NCI-H446 treated with DMSO at 0.1 percent for 48 hours (cell line): Measurements from ENCODE around the gene HBG2.
"Not testable (repeated sequence)": the region's sequence is repeated elsewhere in the genome, so short reads cannot be mapped to it uniquely, and the experiment has no call there.

Experiments
- DNase-seq: peaks from one replicate; lab custom pipeline; 2025; lab: John Stamatoyannopoulos, UW

The HBG2 gene

DNA sequence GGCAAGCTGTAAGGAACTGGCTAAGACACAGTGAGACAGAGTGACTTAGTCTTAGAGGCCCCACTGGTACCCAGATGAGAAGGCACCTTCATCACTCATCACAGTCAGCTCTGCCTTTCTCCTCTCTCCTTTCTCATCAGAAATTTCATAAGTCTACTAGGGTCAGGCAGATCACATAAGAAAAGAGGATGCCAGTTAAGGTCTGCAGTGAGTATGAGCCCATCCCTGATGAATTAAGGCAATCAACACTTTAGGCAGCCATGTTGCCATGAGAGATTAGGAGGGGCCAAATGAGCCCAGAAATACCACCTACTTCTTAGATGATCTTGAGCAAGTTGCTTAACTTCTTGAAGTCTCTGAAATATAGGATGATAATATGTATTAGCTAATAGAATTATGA lies 27.0 kb upstream of the HBG2 start:
- no peak for DNase-seq

DNA sequence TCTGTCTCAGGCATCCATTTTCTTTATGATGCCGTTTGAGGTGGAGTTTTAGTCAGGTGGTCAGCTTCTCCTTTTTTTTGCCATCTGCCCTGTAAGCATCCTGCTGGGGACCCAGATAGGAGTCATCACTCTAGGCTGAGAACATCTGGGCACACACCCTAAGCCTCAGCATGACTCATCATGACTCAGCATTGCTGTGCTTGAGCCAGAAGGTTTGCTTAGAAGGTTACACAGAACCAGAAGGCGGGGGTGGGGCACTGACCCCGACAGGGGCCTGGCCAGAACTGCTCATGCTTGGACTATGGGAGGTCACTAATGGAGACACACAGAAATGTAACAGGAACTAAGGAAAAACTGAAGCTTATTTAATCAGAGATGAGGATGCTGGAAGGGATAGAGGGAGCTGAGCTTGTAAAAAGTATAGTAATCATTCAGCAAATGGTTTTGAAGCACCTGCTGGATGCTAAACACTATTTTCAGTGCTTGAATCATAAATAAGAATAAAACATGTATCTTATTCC lies 26.1 kb upstream of the HBG2 start:
- no peak for DNase-seq

DNA sequence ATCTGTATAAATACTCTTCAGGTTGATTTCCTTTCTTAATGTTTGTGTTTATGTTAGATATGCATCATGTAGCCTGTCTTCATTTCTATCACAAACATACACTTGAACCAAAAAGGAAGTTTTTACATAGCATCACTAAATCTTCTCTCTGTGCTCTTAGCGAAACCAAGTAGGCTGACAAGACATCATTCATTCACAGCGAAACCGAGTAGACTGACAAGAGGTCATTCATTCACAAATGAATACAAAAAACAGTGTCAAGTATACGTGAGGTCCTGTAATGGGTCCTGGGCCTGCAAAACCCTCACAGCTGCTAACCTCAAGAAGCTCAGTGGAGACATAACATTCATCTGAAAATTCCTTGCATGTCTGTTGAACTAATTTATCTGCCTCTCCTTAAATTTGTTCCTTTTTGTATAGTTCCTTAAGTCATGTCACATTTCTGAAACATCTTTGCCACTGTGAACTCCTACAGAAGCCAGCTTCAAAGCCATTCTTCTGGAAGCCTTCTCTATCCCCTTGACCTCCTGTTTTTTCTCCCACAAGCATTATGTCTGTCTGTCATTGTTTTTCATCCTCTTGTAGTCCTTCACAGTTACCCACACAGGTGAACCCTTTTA lies 25.0 kb upstream of the HBG2 start:
- no peak for DNase-seq

DNA sequence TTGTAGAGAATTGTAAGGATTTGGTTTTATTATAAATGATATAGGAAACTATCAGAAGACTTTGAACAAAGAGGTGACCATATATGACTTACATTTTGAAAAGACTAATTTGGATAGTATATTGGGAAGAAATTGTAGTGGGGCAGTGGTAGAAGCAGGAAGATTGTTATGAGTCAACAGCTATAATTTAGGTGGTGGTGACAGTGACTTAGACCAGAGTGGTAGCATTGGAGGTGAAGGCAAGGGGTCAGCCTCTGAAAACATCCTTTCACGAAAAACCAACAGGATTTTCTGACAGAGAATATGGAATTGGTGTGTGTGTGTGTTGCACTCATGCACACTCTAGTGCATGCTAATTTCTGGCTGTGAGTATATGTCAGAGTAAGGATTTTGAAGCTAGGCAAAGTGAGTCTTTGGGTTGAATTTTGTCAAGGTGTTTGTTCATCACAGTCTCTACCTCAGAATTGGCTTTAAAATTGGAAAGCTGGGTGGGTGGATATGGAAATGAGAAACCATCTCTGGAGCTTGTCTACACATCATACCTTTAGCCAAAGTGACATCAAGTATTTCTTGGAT lies 23.3 kb upstream of the HBG2 start:
- no peak for DNase-seq

GRCh38 chr11:5276697-5277096 lies 22.1 kb upstream of the HBG2 start:
- no peak for DNase-seq

DNA sequence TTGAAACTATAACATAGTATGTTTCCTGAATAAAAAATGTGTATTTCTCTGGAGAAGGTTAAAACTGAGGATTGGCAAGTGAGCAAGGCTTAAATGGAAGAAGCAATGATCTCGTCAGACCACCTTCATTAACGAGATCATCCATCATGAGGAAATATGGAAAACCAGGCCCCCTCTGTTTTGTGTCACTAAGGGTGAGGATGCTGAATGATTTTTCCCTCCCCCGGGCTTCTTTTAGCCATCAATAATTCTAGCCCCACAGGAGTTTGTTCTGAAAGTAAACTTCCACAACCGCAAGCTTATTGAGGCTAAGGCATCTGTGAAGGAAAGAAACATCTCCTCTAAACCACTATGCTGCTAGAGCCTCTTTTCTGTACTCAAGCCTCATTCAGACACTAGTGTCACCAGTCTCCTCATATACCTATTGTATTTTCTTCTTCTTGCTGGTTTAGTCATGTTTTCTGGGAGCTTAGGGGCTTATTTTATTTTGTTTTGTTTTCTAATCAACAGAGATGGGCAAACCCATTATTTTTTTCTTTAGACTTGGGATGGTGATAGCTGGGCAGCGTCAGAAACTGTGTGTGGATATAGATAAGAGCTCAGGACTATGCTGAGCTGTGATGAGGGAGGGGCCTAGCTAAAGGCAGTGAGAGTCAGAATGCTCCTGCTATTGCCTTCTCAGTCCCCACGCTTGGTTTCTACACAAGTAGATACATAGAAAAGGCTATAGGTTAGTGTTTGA lies 21.0 kb upstream of the HBG2 start:
- DNase-seq = no peak

DNA sequence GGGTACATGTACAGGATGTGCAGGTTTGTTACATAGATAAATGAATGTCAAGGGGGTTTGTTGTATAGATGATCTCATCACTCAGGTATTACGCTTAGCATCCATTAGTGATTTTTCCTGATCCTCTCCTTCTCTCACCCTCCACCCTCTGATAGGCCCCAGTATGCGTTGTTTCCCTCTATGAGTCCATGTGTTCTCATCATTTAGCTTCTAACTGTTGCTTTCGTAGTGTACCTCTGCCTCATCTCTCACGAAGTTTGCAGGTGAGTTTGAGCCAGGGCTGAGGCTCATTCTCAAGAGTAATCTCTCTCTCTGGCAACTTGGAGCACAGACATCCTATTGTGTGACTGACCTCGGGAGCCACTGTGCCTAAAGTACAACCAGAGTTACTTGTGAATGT lies 19.8 kb upstream of the HBG2 start:
- no peak for DNase-seq

DNA sequence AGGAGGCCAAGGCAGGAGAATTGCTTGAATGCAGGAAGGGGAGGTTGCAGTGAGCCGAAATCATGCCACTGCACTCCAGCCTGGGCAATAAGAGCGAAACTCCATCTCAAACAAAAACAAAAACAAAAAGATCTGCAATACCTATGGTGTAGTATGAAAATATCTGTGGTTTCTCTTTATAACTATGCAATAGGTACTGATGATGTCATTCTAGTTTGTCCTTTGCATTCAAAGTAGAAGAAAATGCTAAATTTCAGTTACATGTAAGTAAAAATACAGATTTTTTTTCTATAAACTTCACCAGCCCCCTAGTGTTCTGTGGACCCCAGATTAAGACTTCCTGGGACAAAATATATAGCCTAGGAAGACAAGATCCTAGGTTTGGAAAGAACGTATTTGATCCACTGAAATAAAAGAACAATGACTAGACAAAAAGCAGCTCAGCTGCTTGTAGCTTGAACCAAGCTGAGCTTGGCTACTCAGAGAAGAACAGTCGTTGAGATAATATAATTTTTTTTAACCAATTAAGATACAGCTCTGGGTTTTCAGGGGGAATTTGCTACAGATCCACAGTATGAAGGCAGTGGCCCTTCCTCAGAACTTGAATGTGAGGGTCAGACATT lies 17.9 kb upstream of the HBG2 start:
- no peak for DNase-seq

GRCh38 chr11:5269715-5270147 lies 15.2 kb upstream of the HBG2 start, which contains the start of gene HBE1:
HBE1 (minus strand) TSS chr11:5269945; CDS start chr11:5269890, 55 bp downstream.
- DNase-seq = no peak

DNA sequence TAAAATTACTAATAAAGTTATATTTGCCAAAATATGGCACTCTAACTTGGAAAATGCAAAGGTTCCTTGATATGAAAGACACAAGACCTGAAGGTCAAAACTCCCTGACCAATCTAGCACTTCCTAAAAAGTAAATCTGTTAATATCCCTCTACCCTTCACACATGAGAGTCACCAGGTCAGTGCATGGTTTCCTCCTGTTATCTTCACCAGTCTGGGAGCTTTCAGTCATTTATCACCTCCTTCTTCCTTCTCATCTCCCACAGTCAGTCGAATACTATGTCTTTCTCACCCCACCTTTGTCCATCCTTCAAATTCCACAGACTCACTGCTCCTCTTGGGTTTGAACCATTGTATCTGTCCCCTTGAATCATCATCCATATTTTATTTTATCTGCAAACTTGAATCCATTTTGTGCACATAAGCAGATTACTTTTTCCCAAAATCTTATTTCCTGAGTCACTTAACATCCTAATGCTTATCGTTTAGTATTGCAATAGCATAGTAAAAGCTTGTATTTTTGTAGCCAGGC lies 12.5 kb upstream of the HBG2 start:
- no peak for DNase-seq

DNA sequence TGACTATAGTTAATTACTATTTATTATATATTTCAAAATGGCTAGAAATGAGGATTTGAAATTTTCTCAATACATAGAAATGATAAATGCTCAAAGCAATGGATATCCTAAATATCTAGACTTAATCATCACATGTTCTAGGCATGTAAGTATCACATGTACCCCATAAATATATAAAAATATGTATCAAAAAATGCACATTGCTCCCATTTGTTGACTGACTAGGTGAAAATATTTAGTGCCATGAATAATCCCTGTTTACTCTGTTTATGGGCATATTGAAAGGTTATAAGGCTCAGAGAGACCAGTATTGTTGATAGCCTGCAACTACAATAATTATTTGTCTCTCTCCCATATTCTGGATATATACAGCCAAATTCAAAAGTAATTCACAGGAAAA lies 12.0 kb upstream of the HBG2 start:
- DNase-seq = no peak

GRCh38 chr11:5265832-5266231 lies 11.3 kb upstream of the HBG2 start:
- no peak for DNase-seq

GRCh38 chr11:5258543-5259262 lies 4.1 kb upstream of the HBG2 start:
- DNase-seq = no peak

DNA sequence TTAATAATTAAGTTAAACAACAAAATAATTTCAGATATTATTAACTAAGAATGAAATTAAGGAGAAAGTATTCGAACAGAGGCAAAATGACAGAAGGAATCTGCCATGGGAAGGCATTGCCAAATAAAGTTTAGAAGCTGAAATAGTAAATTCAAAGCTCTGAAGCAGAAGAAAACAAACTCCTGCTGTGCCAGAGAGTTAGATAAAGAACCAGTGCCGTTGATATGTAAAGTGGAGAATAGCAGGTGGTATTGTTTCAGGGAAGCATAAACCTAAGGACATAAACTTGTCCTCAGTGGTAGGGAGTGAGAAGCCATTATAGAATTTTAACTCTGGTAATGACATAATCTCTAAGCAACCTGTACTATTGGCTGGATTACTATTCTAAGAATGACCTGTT lies 2.7 kb upstream of the HBG2 start:
- DNase-seq = no peak

DNA sequence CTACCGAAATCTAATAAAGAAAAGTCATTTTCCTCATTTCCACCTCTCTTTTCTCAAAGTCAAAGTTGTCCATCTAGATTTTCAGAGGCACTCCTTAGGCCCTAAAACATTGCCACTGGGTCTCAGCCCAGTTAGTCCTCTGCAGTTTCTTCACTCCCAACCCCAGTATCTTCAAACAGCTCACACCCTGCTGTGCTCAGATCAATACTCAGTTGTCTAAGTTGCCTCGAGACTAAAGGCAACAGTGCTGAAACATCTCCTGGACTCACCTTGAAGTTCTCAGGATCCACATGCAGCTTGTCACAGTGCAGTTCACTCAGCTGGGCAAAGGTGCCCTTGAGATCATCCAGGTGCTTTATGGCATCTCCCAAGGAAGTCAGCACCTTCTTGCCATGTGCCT lies 558 bp downstream of the HBG2 start:
- DNase-seq = not testable (repeated sequence)

- not testable (repeated sequence) for DNase-seq
Observed at GRCh38 chr11:5253440-5253839, 1.1 kb downstream of the HBG2 start.

DNA sequence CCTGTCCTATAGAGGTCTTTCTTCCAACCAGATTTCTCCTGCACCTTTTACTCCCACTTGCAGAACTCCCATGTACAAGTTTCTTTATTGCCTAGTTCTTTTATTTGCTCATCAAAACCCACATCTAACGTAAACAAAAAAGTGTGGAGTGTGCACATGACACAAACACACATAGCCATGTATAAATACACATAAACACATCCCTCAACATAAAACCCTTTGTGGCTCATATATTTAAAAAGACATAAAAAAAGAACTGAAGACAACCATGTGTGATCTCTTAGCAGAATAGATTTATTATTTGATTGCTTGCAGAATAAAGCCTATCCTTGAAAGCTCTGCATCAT lies 1.7 kb downstream of the HBG2 start:
- no peak for DNase-seq

GRCh38 chr11:5252192-5252918 lies 2.2 kb downstream of the HBG2 start:
- no peak for DNase-seq

- no peak for DNase-seq
Observed at GRCh38 chr11:5251746-5252145, 2.8 kb downstream of the HBG2 start.

- no peak for DNase-seq
Observed at GRCh38 chr11:5250543-5251204, 3.9 kb downstream of the HBG2 start.
